Vagina (tissue), 2 donors: ENCODE measurements around the gene STIM2.

Experiments used
- POLR2A ChIP-seq, 2 donors: fragments of 450-650 bp; IDR thresholded peaks; one replicate each; pipeline ENCODE4 v1.6.1; 2017; ENCODE audit warnings: antibody characterized with exemption in 2 of 2, mild to moderate bottlenecking in 2 of 2, moderate library complexity in 2 of 2
- TF ChIP-seq, protein P1 (sequence below), 3 experiments: fragments of 450-650 bp in 2 of 3; fragments of 200-600 bp in 1 of 3; sonication (generic) in 1 of 3; IDR thresholded peaks; one replicate each; pipeline ENCODE4 v1.5.1; 2017 to 2019; ENCODE audit warnings: antibody characterized with exemption in 3 of 3, mild to moderate bottlenecking in 2 of 3, moderate library complexity in 2 of 3

DNA sequence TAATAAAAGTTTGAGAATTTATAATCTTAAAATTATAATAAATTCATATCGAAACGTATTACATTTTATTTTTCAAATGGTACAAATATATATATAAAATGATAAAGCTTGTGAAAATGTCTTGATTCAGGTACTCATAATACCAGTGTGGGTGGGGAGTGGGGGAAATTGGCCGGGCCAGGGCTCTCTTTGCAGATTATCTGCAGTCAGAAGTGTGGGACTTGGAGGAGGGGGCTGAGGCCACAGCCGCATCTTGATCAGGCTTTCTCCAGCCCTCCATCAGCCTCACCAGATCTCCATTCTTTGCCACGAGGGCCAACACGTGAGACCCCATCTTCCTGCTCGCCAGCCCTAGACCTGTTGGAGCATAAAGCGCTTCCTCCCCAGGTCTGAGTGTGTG is 86.7 kb downstream of the STIM2 start:
- TF ChIP-seq, protein P1, sequence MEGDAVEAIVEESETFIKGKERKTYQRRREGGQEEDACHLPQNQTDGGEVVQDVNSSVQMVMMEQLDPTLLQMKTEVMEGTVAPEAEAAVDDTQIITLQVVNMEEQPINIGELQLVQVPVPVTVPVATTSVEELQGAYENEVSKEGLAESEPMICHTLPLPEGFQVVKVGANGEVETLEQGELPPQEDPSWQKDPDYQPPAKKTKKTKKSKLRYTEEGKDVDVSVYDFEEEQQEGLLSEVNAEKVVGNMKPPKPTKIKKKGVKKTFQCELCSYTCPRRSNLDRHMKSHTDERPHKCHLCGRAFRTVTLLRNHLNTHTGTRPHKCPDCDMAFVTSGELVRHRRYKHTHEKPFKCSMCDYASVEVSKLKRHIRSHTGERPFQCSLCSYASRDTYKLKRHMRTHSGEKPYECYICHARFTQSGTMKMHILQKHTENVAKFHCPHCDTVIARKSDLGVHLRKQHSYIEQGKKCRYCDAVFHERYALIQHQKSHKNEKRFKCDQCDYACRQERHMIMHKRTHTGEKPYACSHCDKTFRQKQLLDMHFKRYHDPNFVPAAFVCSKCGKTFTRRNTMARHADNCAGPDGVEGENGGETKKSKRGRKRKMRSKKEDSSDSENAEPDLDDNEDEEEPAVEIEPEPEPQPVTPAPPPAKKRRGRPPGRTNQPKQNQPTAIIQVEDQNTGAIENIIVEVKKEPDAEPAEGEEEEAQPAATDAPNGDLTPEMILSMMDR (IDR thresholded peaks at IDR 0.05) = no peak
- no peak for TF ChIP-seq POLR2A (IDR thresholded peaks at IDR 0.05)
